NCI-H2227 (cell line): ENCODE data around the gene RPL19.
"Not testable (repeated sequence)": the region's sequence is repeated elsewhere in the genome, so short reads cannot be mapped to it uniquely, and the experiment has no call there.

Source experiments
- DNase-seq: peaks from one replicate; lab custom pipeline; 2025; ENCODE audit not compliant: unreplicated experiment; lab: John Stamatoyannopoulos, UW

Gene RPL19

DNA sequence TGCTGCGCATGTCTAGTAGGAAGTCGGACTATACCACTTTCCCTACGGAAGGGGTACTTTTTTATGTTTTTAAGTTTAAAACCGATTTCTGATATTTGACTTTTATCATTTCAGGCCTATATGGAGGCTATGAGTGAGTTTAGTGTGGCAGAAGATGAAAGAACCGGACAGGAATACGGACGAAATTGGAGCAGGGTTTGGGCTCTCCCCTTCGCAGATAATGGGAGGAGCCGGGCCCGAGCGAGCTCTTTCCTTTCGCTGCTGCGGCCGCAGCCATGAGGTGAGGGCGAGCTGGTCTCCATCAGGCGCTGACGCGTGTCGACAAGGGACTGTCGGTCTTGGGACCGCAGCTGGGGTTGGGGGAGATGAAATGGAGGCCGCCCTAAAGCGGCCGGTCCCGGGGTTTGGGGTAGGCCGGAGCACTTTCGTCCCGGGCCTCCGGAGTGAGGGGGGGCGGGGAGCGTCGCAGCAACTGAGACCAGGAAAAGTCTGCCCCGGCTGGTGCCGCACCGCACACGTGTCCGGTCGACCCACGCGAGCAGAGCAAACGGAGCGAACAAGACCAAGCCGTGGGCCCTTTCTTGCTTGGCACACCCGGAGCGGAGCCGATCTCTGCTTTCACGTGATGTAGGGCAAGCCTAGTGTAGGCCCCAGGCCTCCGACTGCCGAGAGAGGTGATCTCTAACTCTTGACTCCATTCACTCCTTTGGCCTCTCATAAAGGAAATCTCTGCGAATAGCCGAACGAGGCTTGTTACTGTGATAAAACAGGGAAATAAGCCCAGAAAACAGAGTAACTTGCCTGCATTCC lies at the start of gene RPL19:
TSS of gene RPL19 (plus strand) at position 214 of the 810 bp plus-strand sequence. CDS start at position 276, 62 bp downstream.
- peak; percentile 93 for DNase-seq

- no peak for DNase-seq
Measured at GRCh38 chr17:39150795-39151149, 49.3 kb upstream of the RPL19 start.

DNA sequence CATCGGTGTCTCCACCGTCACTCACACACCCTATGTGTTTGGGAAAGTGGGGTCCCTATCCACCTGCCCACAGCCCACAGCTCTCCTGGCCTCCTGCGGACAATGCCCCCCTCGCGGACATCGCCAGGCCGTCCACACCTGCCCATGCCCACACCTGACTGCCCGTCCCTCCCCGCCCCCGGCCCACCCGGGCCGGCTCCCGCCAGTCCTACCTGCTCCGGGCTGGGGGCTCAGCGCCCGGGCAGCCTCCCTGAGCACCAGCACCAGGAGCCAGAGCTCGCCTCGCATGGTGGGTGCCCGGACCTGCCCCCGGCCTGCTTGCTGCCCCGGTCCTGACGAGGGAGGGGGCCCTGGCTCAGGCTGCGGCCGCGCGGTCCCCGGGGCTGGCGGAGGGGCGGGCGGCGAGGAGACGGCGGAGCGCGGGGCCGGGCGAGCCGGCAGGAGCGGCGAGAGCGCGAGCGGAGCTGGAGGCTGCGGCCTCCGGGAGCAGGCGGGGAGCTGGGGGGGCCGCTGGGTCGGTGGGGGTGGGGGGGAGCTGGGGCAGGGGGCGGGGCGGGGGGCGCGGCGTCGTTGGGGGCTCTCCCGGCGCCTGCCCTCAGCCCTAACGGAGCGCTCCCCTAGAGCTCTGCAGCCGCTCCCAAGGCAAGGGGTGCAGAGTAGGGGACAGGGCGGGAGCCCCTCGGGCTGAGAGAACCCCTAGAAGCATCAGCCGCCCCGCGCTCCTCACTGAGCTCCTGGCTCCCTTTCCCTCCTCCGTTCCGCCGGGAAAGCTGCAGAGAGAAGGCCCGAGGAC lies 48.7 kb upstream of the RPL19 start, which contains the start of gene PLXDC1:
TSS of gene PLXDC1 (minus strand) at position 488 of the 793 bp plus-strand sequence. CDS start at position 288, 200 bp downstream.
- DNase-seq = peak; percentile 29

DNA sequence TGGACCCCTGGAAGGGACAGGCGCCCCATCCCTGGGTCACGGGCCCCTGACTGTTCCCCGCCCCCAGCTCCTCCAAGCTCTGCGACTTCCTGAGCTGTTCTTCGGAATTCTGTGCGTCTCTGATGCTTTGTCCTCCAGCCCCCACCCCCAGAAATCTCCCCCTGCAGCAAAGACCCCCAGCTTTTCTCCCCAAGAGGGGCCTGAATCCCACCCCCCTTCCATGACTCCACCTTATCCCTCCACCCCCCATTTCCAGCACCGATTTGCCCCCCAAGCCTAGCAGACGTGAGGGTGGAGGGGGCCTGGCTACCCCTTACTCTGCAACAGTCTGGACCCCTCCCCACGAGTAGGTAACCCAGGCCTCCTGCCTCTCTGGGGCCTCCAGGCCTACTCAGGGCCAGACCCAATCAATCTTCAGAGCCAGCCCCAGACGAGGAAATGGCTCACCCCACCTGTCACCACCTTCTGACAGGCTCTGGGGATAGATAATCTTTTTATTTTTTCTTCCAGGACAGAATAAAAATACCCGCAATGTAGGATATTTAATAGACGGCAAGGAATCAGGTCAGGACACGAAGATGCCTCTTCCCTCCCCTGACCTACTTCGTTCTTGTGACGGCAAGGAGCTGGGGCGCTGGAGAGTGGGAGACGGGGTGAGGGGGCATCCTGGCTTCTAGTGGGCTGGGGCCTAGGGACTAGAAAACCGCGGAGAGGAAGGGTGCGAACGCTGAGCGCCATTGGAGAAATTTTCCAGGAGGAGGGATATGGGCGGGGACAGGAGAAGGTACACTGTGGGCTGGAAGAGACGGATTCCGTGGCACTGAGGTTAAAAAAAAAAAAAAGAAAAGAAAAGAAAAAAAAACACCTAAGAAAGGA lies 47.9 kb upstream of the RPL19 start:
- DNase-seq = peak; percentile 65

DNA sequence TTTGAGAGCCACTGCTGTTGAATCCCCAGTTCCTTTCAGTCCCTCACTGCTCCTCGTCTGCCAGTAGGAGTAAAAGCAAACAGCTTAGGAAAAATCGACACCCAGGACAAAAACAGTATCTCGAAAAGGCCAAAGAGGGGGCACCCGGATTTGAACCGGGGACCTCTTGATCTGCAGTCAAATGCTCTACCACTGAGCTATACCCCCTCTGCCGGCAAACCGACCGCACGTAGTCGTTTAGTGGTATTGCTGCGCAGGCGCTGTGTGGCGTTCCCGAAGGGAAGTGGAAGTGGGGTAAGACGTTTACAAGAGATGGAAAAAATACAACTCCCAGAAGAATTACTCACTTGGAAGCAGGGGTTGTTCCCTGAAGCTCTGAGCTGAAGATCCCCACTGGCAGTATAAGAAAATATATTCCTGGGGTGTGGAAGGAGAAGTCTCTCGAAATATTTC lies 46.5 kb upstream of the RPL19 start:
- peak; percentile 92 for DNase-seq

DNA sequence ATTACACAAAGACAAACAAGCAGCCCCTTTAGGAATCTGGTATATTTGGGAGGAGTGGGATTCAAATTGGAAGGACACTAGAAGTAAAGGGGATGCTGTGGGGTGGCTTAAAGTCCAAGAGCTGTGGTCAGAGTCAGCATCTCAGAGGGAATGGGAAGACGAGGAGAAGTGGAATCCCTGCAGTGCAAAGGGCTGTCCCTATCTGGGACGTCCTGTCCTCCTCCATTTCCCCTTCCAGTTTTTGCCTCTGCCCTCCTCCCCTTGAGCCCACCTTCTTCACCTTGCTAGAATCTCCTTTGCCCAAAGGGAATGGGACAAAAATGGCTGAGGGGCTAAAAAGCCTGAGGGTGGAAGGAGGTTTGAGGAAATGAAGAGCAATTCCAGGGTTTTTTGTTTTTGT lies 44.4 kb upstream of the RPL19 start:
- DNase-seq = no peak

DNA sequence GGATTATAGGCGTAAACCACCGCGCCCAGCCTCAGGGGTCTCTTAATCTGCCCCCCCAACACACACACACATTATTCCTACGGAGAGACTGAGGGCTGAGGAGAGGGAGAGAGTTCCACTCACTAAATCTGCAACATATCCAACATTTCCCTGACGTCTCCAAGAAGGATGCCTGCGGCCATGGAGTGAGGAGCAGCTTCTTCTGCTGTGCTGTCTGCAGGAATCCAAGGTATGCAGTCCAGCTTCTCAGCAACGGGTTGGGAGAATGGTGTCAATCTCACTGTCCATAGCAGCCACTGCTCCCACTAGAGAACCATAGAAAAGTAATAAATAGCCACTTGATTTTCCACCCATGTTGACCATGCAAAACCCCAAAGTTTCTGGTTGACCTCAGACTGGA lies 43.6 kb upstream of the RPL19 start:
- no peak for DNase-seq

DNA sequence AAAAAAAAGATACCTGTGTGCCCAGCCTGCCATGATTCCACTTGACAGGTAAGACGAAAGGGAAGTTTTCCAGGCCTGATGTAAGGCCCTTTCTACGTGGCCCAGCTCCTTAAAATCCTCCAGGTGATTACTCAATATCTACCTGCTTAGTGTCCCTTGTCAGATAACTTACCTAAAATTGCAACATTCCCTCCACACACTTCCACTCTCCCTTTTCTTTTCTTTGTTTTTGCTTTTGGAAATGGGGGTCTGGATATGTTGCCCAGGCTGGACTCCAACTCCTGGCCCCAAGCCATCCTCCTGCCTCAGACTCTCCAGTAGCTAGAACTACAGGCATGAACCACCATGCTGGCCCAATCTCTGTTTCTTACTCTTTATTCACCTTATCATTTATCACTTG lies 41.5 kb upstream of the RPL19 start:
- no peak for DNase-seq

- DNase-seq = no peak
Measured at GRCh38 chr17:39161962-39162361, 38.1 kb upstream of the RPL19 start.

DNA sequence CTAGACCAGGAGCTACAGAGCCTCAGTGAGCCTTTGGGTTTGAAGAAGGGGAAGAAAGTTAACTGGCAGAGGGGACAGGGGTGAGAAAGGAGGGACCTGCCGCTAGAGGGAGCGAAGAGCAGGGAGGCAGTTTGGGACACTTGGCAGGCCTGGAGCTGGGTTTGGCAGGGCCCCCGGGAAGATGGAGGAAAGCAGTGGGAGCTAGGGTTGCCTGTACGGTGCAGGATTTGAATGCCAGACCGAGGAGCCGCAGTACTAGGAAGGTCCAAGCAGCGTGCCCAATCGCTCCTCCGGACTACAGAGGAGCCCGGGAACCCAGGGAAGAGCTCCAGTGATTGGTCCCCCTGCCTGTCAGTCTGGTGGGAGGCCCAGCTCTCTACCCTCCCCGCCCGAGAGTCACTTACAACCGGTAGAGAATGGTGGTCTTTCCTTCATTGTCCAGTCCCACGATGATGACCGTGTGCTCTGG lies 35.4 kb upstream of the RPL19 start:
- DNase-seq = peak; percentile 74

DNA sequence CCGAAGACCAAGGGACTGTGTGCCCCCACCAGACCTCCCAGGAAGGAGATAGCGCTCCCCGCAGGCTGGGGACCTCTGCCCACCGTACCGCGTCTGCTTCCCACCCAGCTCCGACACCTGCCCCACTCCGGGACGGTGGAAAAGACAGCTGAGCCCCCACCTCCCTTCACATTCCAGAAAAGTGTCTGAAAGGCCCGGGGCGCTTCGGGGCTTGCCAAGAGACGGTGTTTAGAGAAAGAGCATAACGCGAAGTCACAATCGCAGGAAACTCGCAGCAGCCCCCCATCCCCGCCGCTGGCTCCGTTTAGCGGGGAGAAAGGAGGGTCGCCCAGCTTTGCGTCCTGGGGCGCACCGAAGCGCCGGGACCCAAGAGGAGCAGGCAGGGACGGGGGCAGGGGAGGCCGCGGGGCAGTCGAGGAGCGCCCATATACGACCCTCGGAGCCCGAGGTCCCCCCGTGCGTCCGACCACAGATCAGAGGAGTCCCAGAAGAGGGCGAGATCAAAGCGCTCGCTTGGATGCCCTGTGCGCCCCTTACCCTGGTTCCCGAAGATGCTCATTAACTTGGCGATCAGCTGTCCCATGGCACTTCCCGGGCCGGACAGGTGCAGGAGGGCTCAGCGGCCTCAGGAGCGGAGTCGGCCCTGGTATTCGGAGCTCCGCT lies 34.8 kb upstream of the RPL19 start:
- no peak for DNase-seq

- DNase-seq = no peak
Measured at GRCh38 chr17:39165841-39166349, 34.2 kb upstream of the RPL19 start, which contains the start of gene ARL5C. Gene ARL5C (minus strand): TSS chr17:39166161. CDS start chr17:39165760, 401 bp downstream.

DNA sequence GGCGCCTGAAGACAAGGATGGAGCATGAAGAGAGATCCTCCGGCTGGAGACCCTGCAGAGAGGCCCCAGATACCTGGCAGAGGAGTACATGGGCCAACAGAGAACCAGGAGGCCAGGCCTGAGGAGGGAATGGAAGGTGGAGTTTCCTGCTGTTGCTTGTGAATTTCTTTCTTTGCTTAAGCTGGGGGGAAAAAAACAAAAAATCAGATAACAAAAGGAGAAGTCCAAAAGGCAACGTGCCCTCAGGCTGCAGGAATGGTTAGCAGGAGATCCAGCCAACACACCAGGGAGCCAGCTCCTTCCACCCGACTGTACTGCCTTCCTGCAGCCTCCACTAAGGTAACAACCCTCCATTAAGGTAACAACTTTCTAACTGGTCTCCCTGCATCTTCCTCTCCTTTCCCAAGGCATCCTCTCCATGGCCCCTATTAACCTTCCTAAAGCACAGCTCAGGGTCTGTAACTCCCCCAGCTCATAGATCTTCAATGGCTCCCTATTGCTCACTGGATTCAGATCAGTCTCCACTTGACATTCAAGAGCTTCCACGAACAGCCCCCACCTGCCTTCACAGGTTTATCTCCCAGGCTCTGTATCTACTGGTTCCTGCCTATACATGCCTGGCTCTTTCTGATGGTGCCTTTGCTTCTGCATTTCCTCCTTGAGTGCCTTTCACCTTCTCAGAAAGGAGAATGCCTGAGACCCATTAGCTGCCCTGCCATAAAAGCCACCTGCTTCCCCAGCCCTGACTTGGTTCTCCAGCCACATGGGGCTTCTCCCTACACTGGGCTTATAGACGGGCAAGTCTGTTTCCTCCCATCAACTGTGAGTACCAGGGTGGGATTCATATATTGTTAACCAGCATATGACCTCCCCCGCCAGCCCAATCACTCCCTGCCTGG lies 33.4 kb upstream of the RPL19 start:
- peak; percentile 33 for DNase-seq

DNA sequence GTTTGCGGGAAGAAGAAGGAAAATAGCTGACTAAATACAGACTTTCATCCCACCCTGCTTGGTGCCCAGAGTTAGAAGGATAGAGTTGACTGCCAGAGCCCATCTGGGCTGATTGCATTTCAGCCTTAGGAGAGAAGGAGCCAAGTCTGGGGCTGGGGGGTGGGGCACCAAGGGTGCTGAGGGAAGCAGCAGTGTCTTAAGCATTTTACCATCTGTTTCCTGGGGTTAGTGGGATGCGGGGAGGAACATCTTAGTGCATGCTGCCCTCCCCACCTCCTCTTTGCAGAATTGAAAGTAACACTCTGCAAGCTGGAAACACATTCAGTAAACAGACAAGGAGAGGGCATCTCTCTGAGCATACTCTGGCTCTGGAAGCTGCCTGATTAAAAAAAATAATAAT lies 32.6 kb upstream of the RPL19 start:
- DNase-seq = no peak

GRCh38 chr17:39168503-39168902 lies 31.6 kb upstream of the RPL19 start:
- DNase-seq = not testable (repeated sequence)

DNA sequence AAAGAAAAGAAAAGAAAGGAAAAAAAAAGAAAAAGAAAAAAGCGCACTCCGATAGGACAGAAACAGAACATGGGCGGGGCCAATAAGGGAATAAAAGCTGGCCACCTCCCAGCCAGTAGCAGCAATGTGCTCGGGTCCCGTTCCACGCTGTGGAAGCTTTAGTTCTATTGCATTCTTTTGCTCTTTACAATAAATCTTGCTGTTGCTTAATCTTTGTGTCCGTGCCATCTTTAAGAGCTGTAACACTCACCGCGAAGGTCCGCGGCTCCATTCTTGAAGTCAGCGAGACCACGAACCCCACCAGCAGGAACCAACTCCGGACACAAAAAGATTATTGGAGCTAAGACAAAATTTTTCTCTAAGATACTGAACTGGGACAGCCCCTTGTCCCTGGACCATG lies 31.0 kb upstream of the RPL19 start:
- no peak for DNase-seq

GRCh38 chr17:39169518-39169917 lies 30.6 kb upstream of the RPL19 start:
- DNase-seq = no peak

- no peak for DNase-seq
Measured at GRCh38 chr17:39170109-39170508, 30.0 kb upstream of the RPL19 start.

- DNase-seq = no peak
Measured at GRCh38 chr17:39170558-39170957, 29.5 kb upstream of the RPL19 start.
